IMR-90 (cell line): ENCODE measurements around the gene SLC35G6. TPM values are rescaled to one million over a fixed set of nuclear protein-coding genes. Genes with fewer than 3 reads are reported as not detected.

ENCODE experiments used
- ATAC-seq: fragments of 200-7000 bp; cut with Tn5 transposase; 2 replicates; pipeline ENCODE4 v1.9.1; 2020; ENCODE audit warnings: low read depth, mild to moderate bottlenecking, moderate library complexity
- BruUV-seq: library from RNA; stranded (reverse); fragments of 400-500 nt; replicated peaks from 2 replicates; lab custom pipeline; 2021; lab: Mats Ljungman, UMichigan
- CTCF ChIA-PET: fragments of 300-600 bp; formaldehyde crosslinking; extraction: SDS; loops from one replicate; lab custom pipeline; 2021; ENCODE audit warnings: antibody characterized with exemption; lab: Yijun Ruan, JAX
- POLR2A ChIA-PET: fragments of 300-600 bp; sonication (Branson Sonifier 250); formaldehyde crosslinking; loops from one replicate; lab custom pipeline; 2022; ENCODE audit warnings: antibody characterized with exemption; ENCODE audit not compliant: unreplicated experiment; lab: Charles Lee
- DNase-seq: peaks from one replicate; pipeline ENCODE4 v3.0.0; 2013
- H2AFZ ChIP-seq: replicated peaks from 2 replicates; pipeline ENCODE3; 2013; ENCODE audit warnings: low read length, mild to moderate bottlenecking; ENCODE audit not compliant: poor library complexity
- H2AK5ac ChIP-seq: 2 replicates; pipeline ENCODE4 v1.6.1; 2013; ENCODE audit warnings: low read depth, low read length, inconsistent platforms
- H2AK9ac ChIP-seq: replicated peaks from 2 replicates; pipeline ENCODE3; 2013; ENCODE audit warnings: mild to moderate bottlenecking, low read depth, low read length, moderate library complexity; ENCODE audit not compliant: poor library complexity
- H2BK120ac ChIP-seq: 2 replicates; pipeline ENCODE4 v1.6.1; 2013; ENCODE audit warnings: low read depth, low read length, inconsistent platforms
- H2BK15ac ChIP-seq: 3 replicates; pipeline ENCODE4 v1.6.1; 2013; ENCODE audit warnings: low read depth, low read length, inconsistent platforms
- H2BK20ac ChIP-seq: 2 replicates; pipeline ENCODE4 v1.6.1; 2013; ENCODE audit warnings: low read depth, mild to moderate bottlenecking, inconsistent platforms, low read length, moderate library complexity
- H2BK5ac ChIP-seq: 2 replicates; pipeline ENCODE4 v1.6.1; 2013; ENCODE audit warnings: mild to moderate bottlenecking, low read depth, low read length, inconsistent platforms; ENCODE audit not compliant: poor library complexity, severe bottlenecking
- H3K14ac ChIP-seq: replicated peaks from 2 replicates; pipeline ENCODE4 v1.6.1; 2013; ENCODE audit warnings: low read depth, low read length, inconsistent platforms
- H3K18ac ChIP-seq: 2 replicates; pipeline ENCODE4 v1.6.1; 2013; ENCODE audit warnings: low read depth, low read length, control low read depth
- H3K23ac ChIP-seq: 2 replicates; pipeline ENCODE4 v1.6.1; 2013; ENCODE audit warnings: low read depth, low read length, inconsistent platforms
- H3K27ac ChIP-seq: 2 replicates; pipeline ENCODE4 v1.5.1; 2013; ENCODE audit warnings: mild to moderate bottlenecking, control low read depth, low read length; ENCODE audit not compliant: insufficient read depth
- H3K27me3 ChIP-seq: 2 replicates; pipeline ENCODE4 v1.6.1; 2013; ENCODE audit warnings: low read length; ENCODE audit not compliant: control insufficient read depth, insufficient read depth
- H3K36me3 ChIP-seq: 2 replicates; pipeline ENCODE4 v1.6.1; 2013; ENCODE audit warnings: low read length, mixed read lengths; ENCODE audit not compliant: control insufficient read depth, insufficient read depth
- H3K4ac ChIP-seq: 2 replicates; pipeline ENCODE4 v1.6.1; 2013; ENCODE audit warnings: low read depth, low read length, inconsistent platforms
- H3K4me1 ChIP-seq: 2 replicates; pipeline ENCODE4 v1.6.1; 2013; ENCODE audit warnings: low read length, mixed read lengths; ENCODE audit not compliant: control insufficient read depth, insufficient read depth
- H3K4me2 ChIP-seq: 2 replicates; pipeline ENCODE4 v1.6.1; 2013; ENCODE audit warnings: low read depth, mild to moderate bottlenecking, control low read depth, low read length, moderate library complexity
- H3K4me3 ChIP-seq: 2 replicates; pipeline ENCODE4 v1.5.1; 2013; ENCODE audit warnings: low read depth, mild to moderate bottlenecking, control low read depth, low read length, moderate library complexity; ENCODE audit not compliant: insufficient read depth
- H3K56ac ChIP-seq: 2 replicates; pipeline ENCODE4 v1.6.1; 2013; ENCODE audit warnings: low read length, inconsistent platforms; ENCODE audit not compliant: insufficient read depth; ENCODE audit errors: extremely low read depth
- H3K79me1 ChIP-seq, 2 experiments: 2 replicates each; pipeline ENCODE4 v1.6.1; 2013; ENCODE audit warnings: low read length in 2 of 2, inconsistent platforms in 1 of 2, low read depth in 1 of 2
- H3K9ac ChIP-seq: 2 replicates; pipeline ENCODE4 v1.6.1; 2013; ENCODE audit warnings: low read depth, low read length, control low read depth
- H3K9me1 ChIP-seq: 2 replicates; pipeline ENCODE4 v1.6.1; 2013; ENCODE audit warnings: low read length, inconsistent platforms; ENCODE audit not compliant: insufficient read depth
- H3K9me3 ChIP-seq: 2 replicates; pipeline ENCODE4 v1.6.1; 2013; ENCODE audit warnings: low read length; ENCODE audit not compliant: control insufficient read depth, insufficient read depth
- H4K20me1 ChIP-seq: 2 replicates; pipeline ENCODE4 v1.6.1; 2013; ENCODE audit warnings: low read length, inconsistent platforms; ENCODE audit not compliant: insufficient read depth
- H4K5ac ChIP-seq: 2 replicates; pipeline ENCODE4 v1.6.1; 2013; ENCODE audit warnings: mild to moderate bottlenecking, low read depth, low read length, control low read depth
- H4K8ac ChIP-seq, 2 experiments: 2 replicates each; pipeline ENCODE4 v1.6.1; 2013; ENCODE audit warnings: low read depth in 2 of 2, low read length in 2 of 2, control low read depth in 1 of 2, inconsistent platforms in 1 of 2
- H4K91ac ChIP-seq: 2 replicates; pipeline ENCODE4 v1.6.1; 2013; ENCODE audit warnings: low read depth, low read length, inconsistent platforms; ENCODE audit not compliant: insufficient read depth
- MAFK ChIP-seq: IDR thresholded peaks from 2 replicates; pipeline ENCODE4 v1.6.1; 2012; ENCODE audit warnings: low read depth, low read length, improper control_type of control experiment
- MAZ ChIP-seq: IDR thresholded peaks from 2 replicates; pipeline ENCODE4 v1.6.1; 2012; ENCODE audit warnings: low read depth, mild to moderate bottlenecking, low read length, improper control_type of control experiment, moderate library complexity, borderline replicate concordance
- WGBS, 2 experiments: methylation state at CpG; one replicate each; pipeline versions ENCODE4 v1.1.5 to v1.1.7; 2013; ENCODE audit warnings: missing lambda C conversion rate in 2 of 2; ENCODE audit not compliant: insufficient read length in 1 of 2; ENCODE audit errors: extremely low coverage in 2 of 2; 5-methylcytosine and 5-hydroxymethylcytosine counted together
- dilution Hi-C: fragments of 300-500 bp; cut with HindIII; formaldehyde crosslinking; loops from one replicate; pipeline ENCODE4 v1.14.3; 2018; ENCODE audit warnings: low sequenced_read_pairs; ENCODE audit not compliant: unreplicated experiment
- in situ Hi-C: fragments of 300-500 bp; cut with MboI; formaldehyde crosslinking; loops from 3 replicates; pipeline ENCODE4 v1.14.3; 2019; ENCODE audit warnings: low sequenced_read_pairs, inconsistent platforms, mixed read lengths
- intact Hi-C: fragments of 100-400 bp; cut with micrococcal nuclease; formaldehyde crosslinking; loops from 2 replicates; pipeline ENCODE4 v1.10.0; 2022
- polyA plus RNA-seq, 3 experiments: library from polyadenylated mRNA; depleted of rRNA; stranded (reverse); fragments of >200 nt; gene quantifications; 2 replicates each; pipeline ENCODE4 v1.2.3, GENCODE V29; 2012; ENCODE audit warnings: low replicate concordance in 1 of 3
- total RNA-seq: library from RNA; depleted of rRNA; stranded (reverse); fragments of >200 nt; gene quantifications from 2 replicates; pipeline ENCODE4 v1.2.3, GENCODE V29; 2012

SLC35G6 gene
- total and polyA plus RNA-seq, 2 of the 4 experiments (the other 2 are of a cell fraction) = not detected

- no peak overlapping the region for H3K9ac ChIP-seq
- no peaks in the 10 kb centered on the region; the same call in 1 of the 2 replicates for H3K9me1 ChIP-seq
- peaks cover 3 to 11% of the 10 kb centered on the region in 2 experiments; a peak in 1 of 4 replicates for H3K79me1 ChIP-seq
- H3K4me3 ChIP-seq = no peak overlapping the region
- no peak overlapping the region for H2AFZ ChIP-seq
- no peak overlapping the region for H2BK120ac ChIP-seq
- no peaks in the 10 kb centered on the region for H3K9me3 ChIP-seq
- CTCF ChIA-PET = interaction anchor here (1.1 kb wide), 1 partner anchor 49 kb away, joined by 3 read pairs; no protein-coding TSS in a partner anchor
- intact Hi-C loops = no loop called here
- peaks cover 74% of the 10 kb centered on the region for H3K36me3 ChIP-seq
- no TSS peak for BruUV-seq
- H3K56ac ChIP-seq = no peak overlapping the region
- no peak overlapping the region for H2AK5ac ChIP-seq
- dilution Hi-C loops = no loop called here
- POLR2A ChIA-PET = no interaction called here
- no peak overlapping the region for H2BK5ac ChIP-seq
- no peak overlapping the region for H2BK15ac ChIP-seq
- 0 out of 2 replicates have a peak, but pooled peaks cover 1% of the 10 kb centered on the region for H3K4me1 ChIP-seq
- peak overlapping the region; percentile 69 for H2AK9ac ChIP-seq
- DNase-seq (peak; percentile 21), ATAC-seq (no peak)
- no peak overlapping the region for H2BK20ac ChIP-seq
- no peak overlapping the region for H3K4ac ChIP-seq
- TF ChIP-seq MAZ (no peak), MAFK (no peak)
- no peak overlapping the region for H3K4me2 ChIP-seq
- no peak overlapping the region for H4K8ac ChIP-seq
- no peak overlapping the region for H3K27ac ChIP-seq
- peaks cover 3% of the 10 kb centered on the region; the same call in 1 of the 2 replicates for H4K20me1 ChIP-seq
- WGBS, 2 experiments = 100% methylated on average over 2 of the region's 10 CpGs; no CpG with 5 or more reads in 1 of the 2 experiments
- H3K14ac ChIP-seq = no peak overlapping the region
- no peaks in the 10 kb centered on the region for H3K27me3 ChIP-seq
- H4K91ac ChIP-seq = no peak overlapping the region
- no peak overlapping the region for H4K5ac ChIP-seq
- H3K23ac ChIP-seq = no peak overlapping the region
- in situ Hi-C loops = loop anchor here (5.0 kb wide), 1 partner anchor 41 kb away; no protein-coding TSS in a partner anchor
- no peak overlapping the region for H3K18ac ChIP-seq
Observed at GRCh38 chr17:7511108-7511507, 29.9 kb downstream of the SLC35G6 start.
